Measurements from ENCODE around the gene KYAT1. TPM values are rescaled to one million over a fixed set of nuclear protein-coding genes. Genes with fewer than 3 reads are reported as not detected.
A peak's percentile ranks its signal among the peaks of the same experiment; 100 is the strongest.

Gene KYAT1
- total RNA-seq, 1 experiment from 2014 or later, result 34.1 TPM

DNA sequence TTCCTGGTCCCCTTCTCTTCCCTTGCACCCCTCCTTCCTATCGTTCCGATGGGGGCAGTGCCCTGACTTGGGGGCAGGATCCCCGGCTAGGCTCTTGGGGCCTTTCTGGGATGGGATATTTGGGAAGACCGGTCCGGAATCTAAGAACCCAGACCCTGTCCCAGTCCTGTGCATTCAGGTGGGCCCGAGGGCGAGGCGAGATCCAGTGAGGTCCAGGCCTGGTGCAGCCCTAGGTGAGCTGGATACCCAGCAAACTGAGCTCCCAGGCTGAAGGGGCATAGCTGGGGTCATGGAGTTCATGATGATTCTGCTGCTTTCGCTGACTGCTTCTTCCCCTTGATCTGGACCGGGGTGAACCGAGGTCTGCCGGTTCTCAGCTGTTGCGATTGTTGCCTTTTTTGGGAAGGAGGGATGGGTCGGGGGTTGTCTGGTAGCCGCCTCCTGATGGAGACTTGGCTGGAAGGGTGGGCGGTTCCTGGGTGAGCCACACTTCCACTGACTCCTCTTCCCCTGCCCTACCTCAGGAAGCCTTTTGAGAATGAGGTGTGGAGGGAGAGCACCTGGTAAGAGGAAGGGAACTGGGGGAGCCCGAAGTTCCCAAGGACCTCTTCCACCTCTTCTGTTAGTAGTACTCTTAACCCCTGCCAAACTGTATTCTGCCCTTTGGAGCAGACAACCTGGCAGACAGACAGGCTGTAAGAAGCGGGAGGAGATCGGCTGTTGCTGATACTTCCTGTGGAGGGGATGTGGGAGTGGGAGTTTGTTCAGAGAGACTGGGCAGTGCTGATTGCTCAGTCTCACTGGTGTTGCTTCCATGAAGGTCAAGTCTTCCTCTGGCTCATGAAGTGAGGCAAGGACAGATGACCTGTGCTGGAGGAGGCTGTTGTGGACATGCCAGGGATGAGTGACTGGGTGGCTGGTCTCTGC is 1.2 kb upstream of the KYAT1 start (continued):
- TF ChIP-seq, protein P1, sequence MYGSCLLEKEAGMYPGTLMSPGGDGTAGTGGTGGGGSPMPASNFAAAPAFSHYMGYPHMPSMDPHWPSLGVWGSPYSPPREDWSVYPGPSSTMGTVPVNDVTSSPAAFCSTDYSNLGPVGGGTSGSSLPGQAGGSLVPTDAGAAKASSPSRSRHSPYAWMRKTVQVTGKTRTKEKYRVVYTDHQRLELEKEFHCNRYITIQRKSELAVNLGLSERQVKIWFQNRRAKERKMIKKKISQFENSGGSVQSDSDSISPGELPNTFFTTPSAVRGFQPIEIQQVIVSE (CRISPR knock-in tag; IDR thresholded peaks at IDR 0.05; ENCODE audit: borderline replicate concordance), result no peak
- TF ChIP-seq HMGA2 (CRISPR knock-in tag; IDR thresholded peaks at IDR 0.05) (no peak), ZNF121 (CRISPR knock-in tag; IDR thresholded peaks at IDR 0.05) (no peak), E2F5 (CRISPR knock-in tag; IDR thresholded peaks at IDR 0.05) (no peak), IRF2 (CRISPR knock-in tag; IDR thresholded peaks at IDR 0.05; ENCODE audit: borderline replicate concordance, low read depth) (no peak), HMGXB4 (CRISPR knock-in tag; IDR thresholded peaks at IDR 0.05) (peak; percentile 43; the same call in 1 of the 2 replicates), ZNF138 (CRISPR knock-in tag; conservative IDR thresholded peaks at IDR 0.05) (no peak), EMX1 (CRISPR knock-in tag; IDR thresholded peaks at IDR 0.05) (no peak)
- TF ChIP-seq, protein P2, sequence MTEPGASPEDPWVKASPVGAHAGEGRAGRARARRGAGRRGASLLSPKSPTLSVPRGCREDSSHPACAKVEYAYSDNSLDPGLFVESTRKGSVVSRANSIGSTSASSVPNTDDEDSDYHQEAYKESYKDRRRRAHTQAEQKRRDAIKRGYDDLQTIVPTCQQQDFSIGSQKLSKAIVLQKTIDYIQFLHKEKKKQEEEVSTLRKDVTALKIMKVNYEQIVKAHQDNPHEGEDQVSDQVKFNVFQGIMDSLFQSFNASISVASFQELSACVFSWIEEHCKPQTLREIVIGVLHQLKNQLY (CRISPR knock-in tag; IDR thresholded peaks at IDR 0.05), result no peak
- TF ChIP-seq, protein P3, sequence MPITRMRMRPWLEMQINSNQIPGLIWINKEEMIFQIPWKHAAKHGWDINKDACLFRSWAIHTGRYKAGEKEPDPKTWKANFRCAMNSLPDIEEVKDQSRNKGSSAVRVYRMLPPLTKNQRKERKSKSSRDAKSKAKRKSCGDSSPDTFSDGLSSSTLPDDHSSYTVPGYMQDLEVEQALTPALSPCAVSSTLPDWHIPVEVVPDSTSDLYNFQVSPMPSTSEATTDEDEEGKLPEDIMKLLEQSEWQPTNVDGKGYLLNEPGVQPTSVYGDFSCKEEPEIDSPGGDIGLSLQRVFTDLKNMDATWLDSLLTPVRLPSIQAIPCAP (CRISPR knock-in tag; IDR thresholded peaks at IDR 0.05), result 0 out of 2 replicates have a peak, but pooled peaks have one; percentile 51
- TF ChIP-seq, protein P4, sequence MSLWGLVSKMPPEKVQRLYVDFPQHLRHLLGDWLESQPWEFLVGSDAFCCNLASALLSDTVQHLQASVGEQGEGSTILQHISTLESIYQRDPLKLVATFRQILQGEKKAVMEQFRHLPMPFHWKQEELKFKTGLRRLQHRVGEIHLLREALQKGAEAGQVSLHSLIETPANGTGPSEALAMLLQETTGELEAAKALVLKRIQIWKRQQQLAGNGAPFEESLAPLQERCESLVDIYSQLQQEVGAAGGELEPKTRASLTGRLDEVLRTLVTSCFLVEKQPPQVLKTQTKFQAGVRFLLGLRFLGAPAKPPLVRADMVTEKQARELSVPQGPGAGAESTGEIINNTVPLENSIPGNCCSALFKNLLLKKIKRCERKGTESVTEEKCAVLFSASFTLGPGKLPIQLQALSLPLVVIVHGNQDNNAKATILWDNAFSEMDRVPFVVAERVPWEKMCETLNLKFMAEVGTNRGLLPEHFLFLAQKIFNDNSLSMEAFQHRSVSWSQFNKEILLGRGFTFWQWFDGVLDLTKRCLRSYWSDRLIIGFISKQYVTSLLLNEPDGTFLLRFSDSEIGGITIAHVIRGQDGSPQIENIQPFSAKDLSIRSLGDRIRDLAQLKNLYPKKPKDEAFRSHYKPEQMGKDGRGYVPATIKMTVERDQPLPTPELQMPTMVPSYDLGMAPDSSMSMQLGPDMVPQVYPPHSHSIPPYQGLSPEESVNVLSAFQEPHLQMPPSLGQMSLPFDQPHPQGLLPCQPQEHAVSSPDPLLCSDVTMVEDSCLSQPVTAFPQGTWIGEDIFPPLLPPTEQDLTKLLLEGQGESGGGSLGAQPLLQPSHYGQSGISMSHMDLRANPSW (CRISPR knock-in tag; conservative IDR thresholded peaks at IDR 0.05; ENCODE audit: low read depth), result no peak
- TF ChIP-seq, protein P5, sequence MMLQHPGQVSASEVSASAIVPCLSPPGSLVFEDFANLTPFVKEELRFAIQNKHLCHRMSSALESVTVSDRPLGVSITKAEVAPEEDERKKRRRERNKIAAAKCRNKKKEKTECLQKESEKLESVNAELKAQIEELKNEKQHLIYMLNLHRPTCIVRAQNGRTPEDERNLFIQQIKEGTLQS (CRISPR knock-in tag; conservative IDR thresholded peaks at IDR 0.05), result no peak

- DNase-seq (ENCODE audit: low spot score) (no peak), ATAC-seq (no peak)
- no peaks in the 10 kb centered on the region for H3K9me3 Mint-ChIP-seq
- H3K4me1 Mint-ChIP-seq, result peaks cover 15% of the 10 kb centered on the region
- peaks cover 6% of the 10 kb centered on the region; the same call in 1 of the 2 replicates for H3K36me3 Mint-ChIP-seq
- no peak overlapping the region for H3K4me3 Mint-ChIP-seq
- ChIA-PET CTCF (interaction anchor here (0.6 to 6.2 kb wide), 6 partner anchors 15 to 144 kb away, joined by 3 to 49 read pairs (median 6); no protein-coding TSS in a partner anchor), POLR2A (no interaction called here)
- no peaks in the 10 kb centered on the region for H3K27me3 Mint-ChIP-seq (ENCODE audit: low read depth)
- H3K27ac Mint-ChIP-seq, result no peak overlapping the region; the same call in 1 of the 2 replicates
- TF ChIP-seq SP1 (CRISPR knock-in tag; conservative IDR thresholded peaks at IDR 0.05) (no peak), ZMAT4 (CRISPR knock-in tag; IDR thresholded peaks at IDR 0.05) (no peak), GTF2I (CRISPR knock-in tag; conservative IDR thresholded peaks at IDR 0.05) (no peak), SOX15 (CRISPR knock-in tag; IDR thresholded peaks at IDR 0.05) (no peak), MYBL2 (CRISPR knock-in tag; IDR thresholded peaks at IDR 0.05) (no peak), ESRRA (CRISPR knock-in tag; IDR thresholded peaks at IDR 0.05; ENCODE audit: borderline replicate concordance) (no peak), NR3C1 (CRISPR knock-in tag; conservative IDR thresholded peaks at IDR 0.05; ENCODE audit: low read depth) (no peak), ZNF671 (CRISPR knock-in tag; IDR thresholded peaks at IDR 0.05) (no peak), ETV6 (CRISPR knock-in tag; IDR thresholded peaks at IDR 0.05) (no peak), NFE2L1 (CRISPR knock-in tag; IDR thresholded peaks at IDR 0.05) (no peak), OVOL2 (CRISPR knock-in tag; IDR thresholded peaks at IDR 0.05; ENCODE audit: borderline replicate concordance) (no peak), HMGA2 (CRISPR knock-in tag; IDR thresholded peaks at IDR 0.05) (no peak), ZNF232 (CRISPR knock-in tag; IDR thresholded peaks at IDR 0.05) (no peak)
- TF ChIP-seq, protein P4 (CRISPR knock-in tag; conservative IDR thresholded peaks at IDR 0.05; ENCODE audit: low read depth), result no peak
- TF ChIP-seq, protein P5 (CRISPR knock-in tag; conservative IDR thresholded peaks at IDR 0.05), result no peak
These were observed 3.9 kb downstream of the KYAT1 start for GRCh38 chr9:128877852-128878251.
